Stomach (tissue), 9 donors: ENCODE data around the gene ATP2B3. TPM values are rescaled to one million over a fixed set of nuclear protein-coding genes. Genes with fewer than 3 reads are reported as not detected.

ENCODE experiments used
- DNase-seq, 2 donors: peaks; one replicate each; pipeline versions ENCODE4 v3.0.0 to v3.0.0-alpha.2; 2013 to 2019
- H3K27ac ChIP-seq, 5 donors: fragments of 200-600 bp in 4 of 5; sonication (generic) in 4 of 5; one replicate each; pipeline ENCODE4 v1.5.1; 2013 to 2019; ENCODE audit warnings: mild to moderate bottlenecking in 1 of 5, moderate library complexity in 1 of 5
- H3K27me3 ChIP-seq, 3 donors: fragments of 200-600 bp; sonication (generic); one replicate each; pipeline ENCODE4 v1.5.1; 2017 to 2019; ENCODE audit warnings: mixed run types in 1 of 3
- H3K36me3 ChIP-seq, 4 donors: fragments of 200-600 bp; sonication (generic); 1 replicate in 3 of 4; 2 replicates in 1 of 4; pipeline ENCODE4 v1.5.1; 2016 to 2019
- H3K4me1 ChIP-seq, 4 donors: fragments of 200-600 bp; sonication (generic); one replicate each; pipeline ENCODE4 v1.5.1; 2016 to 2019
- H3K4me3 ChIP-seq, 4 donors: fragments of 200-600 bp; sonication (generic) in 3 of 4; one replicate each; pipeline ENCODE4 v1.5.1; 2016 to 2019; ENCODE audit warnings: mild to moderate bottlenecking in 1 of 4
- H3K9me3 ChIP-seq, 4 donors: fragments of 200-600 bp; sonication (generic); one replicate each; pipeline ENCODE4 v1.5.1; 2016 to 2019
- CTCF ChIP-seq, 7 experiments: fragments of 450-650 bp in 4 of 7; fragments of 200-600 bp in 3 of 7; sonication (generic) in 3 of 7; IDR thresholded peaks; one replicate each; pipeline ENCODE4 v1.5.1; 2016 to 2019; ENCODE audit warnings: antibody characterized with exemption in 7 of 7, control low read depth in 2 of 7, mild to moderate bottlenecking in 1 of 7
- EP300 ChIP-seq: sonication (generic); formaldehyde crosslinking; IDR thresholded peaks from one replicate; pipeline ENCODE4 v1.6.1; 2017; ENCODE audit warnings: antibody characterized with exemption
- POLR2A ChIP-seq, 4 donors: fragments of 450-650 bp; IDR thresholded peaks; one replicate each; pipeline ENCODE4 v1.6.1; 2016; ENCODE audit warnings: antibody characterized with exemption in 4 of 4, control low read depth in 2 of 4, mild to moderate bottlenecking in 1 of 4, moderate library complexity in 1 of 4
- POLR2AphosphoS5 ChIP-seq, 3 donors: sonication (generic); formaldehyde crosslinking; IDR thresholded peaks; one replicate each; pipeline ENCODE4 v1.6.1; 2016; ENCODE audit warnings: antibody characterized with exemption in 3 of 3
- WGBS, 5 donors: extraction: QIAGEN DNeasy Blood & Tissue Kit in 3 of 5; methylation state at CpG; one replicate each; pipeline versions ENCODE4 v1.1.5 to v1.1.7; 2013 to 2018; 5-methylcytosine and 5-hydroxymethylcytosine counted together
- intact Hi-C: fragments of 100-400 bp; cut with DNase I; formaldehyde crosslinking; loops from one replicate; pipeline ENCODE4 v1.15.1; 2023; ENCODE audit warnings: low total_unique reads
- polyA plus RNA-seq, 3 donors: library from polyadenylated mRNA; stranded (reverse); fragments of 200-250 nt; gene quantifications; one replicate each; pipeline ENCODE4 v1.2.3, GENCODE V29; 2013
- total RNA-seq, 5 donors: library from RNA; depleted of rRNA; stranded (reverse); fragments of >200 nt; gene quantifications; one replicate each; pipeline versions ENCODE4 v1.1.0 to v1.2.3, GENCODE V29; 2014 to 2016
- donor health status: healthy with polysubstance abuse.
- donor health status: Bipolar disorder and iron deficiency.
- donor health status: healthy.

The ATP2B3 gene
- total and polyA plus RNA-seq, 8 donors: 0.03 to 0.55 TPM; not detected in 6

GRCh38 chrX:153482376-153483015 lies 34.9 kb upstream of the ATP2B3 start:
- TF ChIP-seq POLR2A (IDR thresholded peaks at IDR 0.05): no peak
- TF ChIP-seq EP300: no peak
- TF ChIP-seq CTCF (IDR thresholded peaks at IDR 0.05): no peak
- no peak for TF ChIP-seq POLR2AphosphoS5 (IDR thresholded peaks at IDR 0.05)
- no peak overlapping the region for H3K27ac ChIP-seq
- H3K9me3 ChIP-seq: no peaks in the 10 kb centered on the region
- DNase-seq: no peak
- intact Hi-C loops: no loop called here
- H3K27me3 ChIP-seq: peaks cover 0 to 5% (median 0%) of the 10 kb centered on the region in 3 donors
- WGBS, 5 donors: 83 to 100% (median 91%) methylated on average over 2 to 23 of the region's 23 CpGs
- H3K4me1 ChIP-seq: peaks cover 0 to 2% (median under 1%) of the 10 kb centered on the region in 4 donors
- H3K4me3 ChIP-seq: no peak overlapping the region
- H3K36me3 ChIP-seq: no peaks in the 10 kb centered on the region

- Histone ChIP-seq H3K27ac (no peak overlapping the region), H3K9me3 (no peaks in the 10 kb centered on the region), H3K36me3 (no peaks in the 10 kb centered on the region), H3K4me1 (peaks cover 8 to 19% (median 13%) of the 10 kb centered on the region in 4 donors), H3K27me3 (peaks cover 0 to 4% (median 0%) of the 10 kb centered on the region in 3 donors), H3K4me3 (no peak overlapping the region)
- no peak for DNase-seq
- intact Hi-C loops: no loop called here
- WGBS, 5 donors: 72 to 89% (median 86%) methylated on average over 19 to 30 of the region's 30 CpGs; no CpG with 5 or more reads in 1 of the 5 donors
- TF ChIP-seq POLR2AphosphoS5 (IDR thresholded peaks at IDR 0.05) (no peak), EP300 (no peak), CTCF (IDR thresholded peaks at IDR 0.05) (no peak), POLR2A (IDR thresholded peaks at IDR 0.05) (no peak)
Observed at GRCh38 chrX:153485396-153486080, 31.9 kb upstream of the ATP2B3 start.

- DNase-seq: no peak
- no peak for TF ChIP-seq EP300
- TF ChIP-seq POLR2A (IDR thresholded peaks at IDR 0.05): no peak
- H3K4me1 ChIP-seq: peaks cover 8 to 19% (median 13%) of the 10 kb centered on the region in 4 donors
- WGBS, 5 donors: 68 to 81% (median 77%) methylated on average over 3 to 10 of the region's 10 CpGs
- no peak overlapping the region for H3K4me3 ChIP-seq
- H3K27me3 ChIP-seq: peaks cover 0 to 4% (median 0%) of the 10 kb centered on the region in 3 donors
- no peaks in the 10 kb centered on the region for H3K36me3 ChIP-seq
- H3K27ac ChIP-seq: no peak overlapping the region
- H3K9me3 ChIP-seq: no peaks in the 10 kb centered on the region
- intact Hi-C loops: no loop called here
Observed at GRCh38 chrX:153486171-153486570, 31.3 kb upstream of the ATP2B3 start.

- Histone ChIP-seq H3K36me3 (no peaks in the 10 kb centered on the region), H3K27me3 (peaks cover 0 to 10% (median 1%) of the 10 kb centered on the region in 3 donors)
Observed at GRCh38 chrX:153487590-153488071, 29.8 kb upstream of the ATP2B3 start.

More at GRCh38 chrX:153487590-153488071, 29.8 kb upstream of the ATP2B3 start:
- Histone ChIP-seq H3K9me3 (no peaks in the 10 kb centered on the region), H3K4me3 (no peak overlapping the region), H3K27ac (peak overlapping the region in 2 of 5 donors; percentile 8 to 51), H3K4me1 (peaks cover 8 to 19% (median 13%) of the 10 kb centered on the region in 4 donors)
- WGBS, 5 donors: 18 to 64% (median 53%) methylated on average over 4 to 11 of the region's 11 CpGs
- no peak for TF ChIP-seq EP300
- TF ChIP-seq POLR2A (IDR thresholded peaks at IDR 0.05): no peak
- no peak for TF ChIP-seq CTCF (IDR thresholded peaks at IDR 0.05)
- no peak for TF ChIP-seq POLR2AphosphoS5 (IDR thresholded peaks at IDR 0.05)
- no peak for DNase-seq
- intact Hi-C loops: no loop called here
